Stimulated activated CD8-positive, alpha-beta memory T cell treated with anti-CD3 and anti-CD28 coated beads, Interleukin-7, amount 100 ng/mL, for 1 hour (primary cell): ENCODE results near the gene BCL2.

Experiments used
- DNase-seq, 2 donors: peaks; one replicate each; pipeline ENCODE4 v3.0.0-alpha.2; 2020; ENCODE audit warnings: low read depth in 2 of 2

Gene BCL2

GRCh38 chr18:63309422-63309821 is 10.1 kb downstream of the BCL2 start:
- no peak for DNase-seq

GRCh38 chr18:63307551-63308200 is 11.9 kb downstream of the BCL2 start:
- DNase-seq: no peak

GRCh38 chr18:63306819-63307550 is 12.6 kb downstream of the BCL2 start:
- DNase-seq: no peak

- no peak for DNase-seq
These were observed 13.3 kb downstream of the BCL2 start for GRCh38 chr18:63306249-63306648.

GRCh38 chr18:63303547-63303946 is 16.0 kb downstream of the BCL2 start:
- no peak for DNase-seq

- DNase-seq: no peak
These were observed 16.7 kb downstream of the BCL2 start for GRCh38 chr18:63302636-63303405.

GRCh38 chr18:63302220-63302619 is 17.3 kb downstream of the BCL2 start:
- no peak for DNase-seq

GRCh38 chr18:63301434-63301833 is 18.1 kb downstream of the BCL2 start:
- DNase-seq: no peak

GRCh38 chr18:63299837-63300745 is 19.5 kb downstream of the BCL2 start:
- DNase-seq: no peak

- no peak for DNase-seq
These were observed 20.9 kb downstream of the BCL2 start for GRCh38 chr18:63298400-63299365.

GRCh38 chr18:63297687-63298399 is 21.7 kb downstream of the BCL2 start:
- DNase-seq: no peak

- DNase-seq: no peak
These were observed 25.6 kb downstream of the BCL2 start for GRCh38 chr18:63293935-63294334.

- no peak for DNase-seq
These were observed 26.5 kb downstream of the BCL2 start for GRCh38 chr18:63292831-63293683.

- DNase-seq: no peak
These were observed 28.3 kb downstream of the BCL2 start for GRCh38 chr18:63291278-63291677.

GRCh38 chr18:63290821-63291200 is 28.8 kb downstream of the BCL2 start:
- DNase-seq: no peak

GRCh38 chr18:63290166-63290820 is 29.3 kb downstream of the BCL2 start:
- no peak for DNase-seq

- no peak for DNase-seq
These were observed 31.3 kb downstream of the BCL2 start for GRCh38 chr18:63288311-63288710.

- DNase-seq: no peak
These were observed 31.8 kb downstream of the BCL2 start for GRCh38 chr18:63287691-63288220.
